ENCODE results near the gene PTAFR.
"Not testable (repeated sequence)": the region's sequence is repeated elsewhere in the genome, so short reads cannot be mapped to it uniquely, and the experiment has no call there.

Gene PTAFR

DNA sequence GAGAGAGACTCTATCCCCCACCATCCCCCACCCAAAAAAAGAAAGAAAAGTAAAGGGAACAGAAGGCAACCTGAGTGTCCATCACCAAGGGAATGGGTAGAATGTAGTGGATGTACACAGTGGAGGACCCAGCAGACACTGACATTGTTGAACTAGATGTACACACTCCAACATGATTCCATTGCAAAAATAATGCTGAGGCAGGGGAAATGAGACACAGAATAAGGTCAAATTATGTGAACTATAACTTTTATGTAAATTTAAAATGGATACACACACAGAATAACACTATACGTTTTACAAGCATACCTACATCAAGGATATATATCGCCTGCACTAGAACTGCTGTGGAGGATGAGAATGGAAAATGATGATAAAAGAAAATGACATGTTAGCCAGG is 34.8 kb downstream of the PTAFR start:
- Histone ChIP-seq H3K4me3 (ENCODE audit: low read depth in 1 of 2, low read length in 2 of 2) (no peak overlapping the region), H3K36me3 (ENCODE audit: insufficient read depth, low read length) (no peaks in the 10 kb centered on the region), H3K4me2 (ENCODE audit: insufficient read depth, low read length) (no peak overlapping the region), H3K79me2 (ENCODE audit: insufficient read depth, low read length) (no peaks in the 10 kb centered on the region), H3K4me1 (ENCODE audit: insufficient read depth, low read length) (no peaks in the 10 kb centered on the region), H3K9ac (ENCODE audit: low read depth, low read length) (no peak overlapping the region), H2AFZ (ENCODE audit: low read depth, low read length) (no peak overlapping the region), H3K27me3 (ENCODE audit: insufficient read depth, low read length, poor library complexity) (no peaks in the 10 kb centered on the region), H3K9me3 (ENCODE audit: insufficient read depth, low read length, severe bottlenecking) (no peaks in the 10 kb centered on the region), H4K20me1 (ENCODE audit: insufficient read depth, low read length) (no peaks in the 10 kb centered on the region), H3K27ac (ENCODE audit: low read length) (no peak overlapping the region)
- TF ChIP-seq, protein P1, sequence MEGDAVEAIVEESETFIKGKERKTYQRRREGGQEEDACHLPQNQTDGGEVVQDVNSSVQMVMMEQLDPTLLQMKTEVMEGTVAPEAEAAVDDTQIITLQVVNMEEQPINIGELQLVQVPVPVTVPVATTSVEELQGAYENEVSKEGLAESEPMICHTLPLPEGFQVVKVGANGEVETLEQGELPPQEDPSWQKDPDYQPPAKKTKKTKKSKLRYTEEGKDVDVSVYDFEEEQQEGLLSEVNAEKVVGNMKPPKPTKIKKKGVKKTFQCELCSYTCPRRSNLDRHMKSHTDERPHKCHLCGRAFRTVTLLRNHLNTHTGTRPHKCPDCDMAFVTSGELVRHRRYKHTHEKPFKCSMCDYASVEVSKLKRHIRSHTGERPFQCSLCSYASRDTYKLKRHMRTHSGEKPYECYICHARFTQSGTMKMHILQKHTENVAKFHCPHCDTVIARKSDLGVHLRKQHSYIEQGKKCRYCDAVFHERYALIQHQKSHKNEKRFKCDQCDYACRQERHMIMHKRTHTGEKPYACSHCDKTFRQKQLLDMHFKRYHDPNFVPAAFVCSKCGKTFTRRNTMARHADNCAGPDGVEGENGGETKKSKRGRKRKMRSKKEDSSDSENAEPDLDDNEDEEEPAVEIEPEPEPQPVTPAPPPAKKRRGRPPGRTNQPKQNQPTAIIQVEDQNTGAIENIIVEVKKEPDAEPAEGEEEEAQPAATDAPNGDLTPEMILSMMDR (IDR thresholded peaks at IDR 0.05; ENCODE audit: borderline replicate concordance, extremely low read depth, low read length, poor library complexity, severe bottlenecking), result no peak
- no peak for TF ChIP-seq EZH2 (IDR thresholded peaks at IDR 0.05; ENCODE audit: borderline replicate concordance, low read depth, low read length, severe bottlenecking)
- DNase-seq, result no peak
- no peak for ATAC-seq (ENCODE audit: insufficient read depth, low read depth)

DNA sequence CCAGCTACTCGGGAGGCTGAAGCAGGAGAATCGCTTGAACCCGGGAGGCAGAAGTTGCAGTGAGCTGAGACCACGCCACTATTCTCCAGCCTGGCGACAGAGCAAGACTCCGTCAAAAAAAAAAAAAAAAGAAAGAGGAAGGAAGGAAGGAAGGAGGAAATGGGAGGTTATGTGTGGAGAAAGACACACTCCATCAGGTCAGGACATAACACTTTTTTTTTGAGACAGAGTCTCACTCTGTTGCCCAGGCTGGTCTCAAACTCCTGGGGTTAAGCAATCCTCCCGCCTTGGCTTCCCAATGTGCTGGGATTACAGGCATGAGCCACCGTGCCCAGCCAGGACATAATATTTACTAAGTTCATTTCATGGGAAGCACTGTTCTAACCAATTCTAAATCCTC is 36.6 kb downstream of the PTAFR start:
- H3K9me3 ChIP-seq (ENCODE audit: insufficient read depth, low read length, severe bottlenecking); H3K27ac ChIP-seq (ENCODE audit: low read length); H3K36me3 ChIP-seq (ENCODE audit: insufficient read depth, low read length); H4K20me1 ChIP-seq (ENCODE audit: insufficient read depth, low read length); ATAC-seq (ENCODE audit: insufficient read depth, low read depth); H3K4me1 ChIP-seq (ENCODE audit: insufficient read depth, low read length); H3K79me2 ChIP-seq (ENCODE audit: insufficient read depth, low read length); H3K4me2 ChIP-seq (ENCODE audit: insufficient read depth, low read length); H3K4me3 ChIP-seq (ENCODE audit: low read depth in 1 of 2, low read length in 2 of 2); H3K27me3 ChIP-seq (ENCODE audit: insufficient read depth, low read length, poor library complexity); H3K9ac ChIP-seq (ENCODE audit: low read depth, low read length); DNase-seq; H2AFZ ChIP-seq (ENCODE audit: low read depth, low read length): not testable (repeated sequence)

DNA sequence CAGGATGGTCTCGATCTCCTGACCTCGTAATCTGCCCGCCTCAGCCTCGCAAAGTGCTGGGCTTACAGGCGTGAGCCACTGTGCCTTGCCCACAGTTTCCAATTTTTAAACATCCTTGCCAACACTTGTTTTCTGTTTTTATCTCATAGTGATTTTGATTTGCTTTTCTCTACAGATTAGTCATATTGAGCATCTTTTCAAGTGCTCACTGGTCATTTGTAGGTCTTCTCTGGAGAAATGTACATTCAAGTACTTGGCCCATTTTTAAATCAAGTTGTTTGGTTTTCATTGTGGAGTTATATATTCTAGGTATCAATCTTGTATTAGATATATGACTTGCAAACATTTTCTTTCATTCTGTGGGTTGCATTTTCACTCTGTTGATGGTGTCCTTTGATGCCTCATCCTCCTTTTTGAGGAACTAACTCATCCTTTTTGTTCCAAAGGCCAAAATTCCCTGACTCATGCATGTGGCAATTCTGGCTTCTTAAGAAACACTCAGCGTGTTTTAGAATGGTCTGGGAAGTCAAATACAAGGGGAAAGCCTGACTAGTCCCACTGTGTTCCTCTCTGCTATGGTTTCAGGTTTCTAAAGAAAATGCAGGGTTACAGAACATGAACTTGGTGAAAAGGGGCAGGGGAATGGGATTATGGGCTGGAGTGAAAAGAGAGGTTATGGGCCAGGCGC is 37.3 kb downstream of the PTAFR start:
- Histone ChIP-seq H3K4me2 (ENCODE audit: insufficient read depth, low read length) (no peak overlapping the region), H4K20me1 (ENCODE audit: insufficient read depth, low read length) (no peaks in the 10 kb centered on the region), H2AFZ (ENCODE audit: low read depth, low read length) (no peak overlapping the region), H3K4me1 (ENCODE audit: insufficient read depth, low read length) (no peaks in the 10 kb centered on the region), H3K36me3 (ENCODE audit: insufficient read depth, low read length) (no peaks in the 10 kb centered on the region), H3K4me3 (ENCODE audit: low read depth in 1 of 2, low read length in 2 of 2) (no peak overlapping the region), H3K27ac (ENCODE audit: low read length) (no peak overlapping the region), H3K9ac (ENCODE audit: low read depth, low read length) (no peak overlapping the region), H3K79me2 (ENCODE audit: insufficient read depth, low read length) (no peaks in the 10 kb centered on the region), H3K9me3 (ENCODE audit: insufficient read depth, low read length, severe bottlenecking) (no peaks in the 10 kb centered on the region), H3K27me3 (ENCODE audit: insufficient read depth, low read length, poor library complexity) (no peaks in the 10 kb centered on the region)
- DNase-seq (no peak), ATAC-seq (ENCODE audit: insufficient read depth, low read depth) (no peak)
- TF ChIP-seq EZH2 (IDR thresholded peaks at IDR 0.05; ENCODE audit: borderline replicate concordance, low read depth, low read length, severe bottlenecking), result no peak
- TF ChIP-seq, protein P1 (IDR thresholded peaks at IDR 0.05; ENCODE audit: borderline replicate concordance, extremely low read depth, low read length, poor library complexity, severe bottlenecking), result no peak

DNA sequence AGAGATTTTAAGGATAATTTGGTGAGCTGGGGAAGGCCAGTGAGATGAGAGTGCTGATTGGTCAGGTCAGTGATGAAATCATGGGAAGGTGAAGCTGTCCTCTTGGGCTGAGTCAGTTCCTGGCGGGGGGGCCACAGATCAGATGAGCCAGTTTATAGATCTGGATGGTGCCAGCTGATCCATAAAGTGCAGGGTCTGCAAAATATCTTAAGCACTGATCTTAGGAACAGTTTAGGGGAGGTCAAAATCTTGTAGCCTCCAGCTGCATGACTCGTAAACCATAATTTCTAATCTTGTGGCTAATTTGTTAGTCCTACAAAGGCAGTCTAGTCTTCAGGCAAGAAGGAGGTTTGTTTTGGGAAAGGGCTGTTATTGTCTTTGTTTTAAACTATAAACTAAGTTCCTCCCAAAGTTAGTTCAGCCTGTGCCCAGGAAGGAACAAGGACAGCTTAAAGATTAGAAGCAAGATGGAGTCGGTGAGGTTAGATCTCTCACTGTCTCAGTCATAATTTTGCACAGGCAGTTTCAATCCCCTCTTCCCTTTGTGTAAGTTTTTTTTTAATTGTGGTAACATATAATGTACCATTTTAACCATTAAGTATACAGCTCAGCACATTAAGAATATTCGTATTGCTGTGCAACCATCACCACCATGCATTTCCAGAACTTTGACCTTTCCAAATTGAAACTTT is 39.4 kb downstream of the PTAFR start:
- H2AFZ ChIP-seq (ENCODE audit: low read depth, low read length), result no peak overlapping the region
- H3K27me3 ChIP-seq (ENCODE audit: insufficient read depth, low read length, poor library complexity), result no peaks in the 10 kb centered on the region
- ATAC-seq (ENCODE audit: insufficient read depth, low read depth) (no peak), DNase-seq (no peak)
- no peak overlapping the region for H3K9ac ChIP-seq (ENCODE audit: low read depth, low read length)
- H3K4me3 ChIP-seq (ENCODE audit: low read depth in 1 of 2, low read length in 2 of 2), result no peak overlapping the region
- H4K20me1 ChIP-seq (ENCODE audit: insufficient read depth, low read length), result no peaks in the 10 kb centered on the region
- H3K36me3 ChIP-seq (ENCODE audit: insufficient read depth, low read length), result no peaks in the 10 kb centered on the region
- no peak overlapping the region for H3K27ac ChIP-seq (ENCODE audit: low read length)
- no peak overlapping the region for H3K4me2 ChIP-seq (ENCODE audit: insufficient read depth, low read length)
- no peaks in the 10 kb centered on the region for H3K9me3 ChIP-seq (ENCODE audit: insufficient read depth, low read length, severe bottlenecking)
- TF ChIP-seq, protein P1 (IDR thresholded peaks at IDR 0.05; ENCODE audit: borderline replicate concordance, extremely low read depth, low read length, poor library complexity, severe bottlenecking), result no peak
- no peak for TF ChIP-seq EZH2 (IDR thresholded peaks at IDR 0.05; ENCODE audit: borderline replicate concordance, low read depth, low read length, severe bottlenecking)
- H3K4me1 ChIP-seq (ENCODE audit: insufficient read depth, low read length), result no peaks in the 10 kb centered on the region
- H3K79me2 ChIP-seq (ENCODE audit: insufficient read depth, low read length), result no peaks in the 10 kb centered on the region

All from DND-41 (cell line).